ENCODE measurements around the gene MARCHF5.

Gene MARCHF5

GRCh38 chr10:92290837-92291615 lies at the start of gene MARCHF5, which contains the start of gene CPEB3:
Gene MARCHF5, plus strand, starts transcription at chr10:92291167. Its CDS starts 328 bp downstream, at chr10:92291495.
Gene CPEB3, minus strand, starts transcription at chr10:92291078. Its CDS starts 50,728 bp downstream, at chr10:92240350.
- DNase-seq = peak; percentile 93

- no peak for DNase-seq
Observed at GRCh38 chr10:92241501-92241900, 49.5 kb upstream of the MARCHF5 start.

- no peak for DNase-seq
Observed at GRCh38 chr10:92242380-92242779, 48.6 kb upstream of the MARCHF5 start.

- peak; percentile 57 for DNase-seq
Observed at GRCh38 chr10:92242910-92243671, 47.9 kb upstream of the MARCHF5 start.

GRCh38 chr10:92244796-92245195 lies 46.2 kb upstream of the MARCHF5 start:
- no peak for DNase-seq

GRCh38 chr10:92248566-92248965 lies 42.4 kb upstream of the MARCHF5 start:
- DNase-seq = no peak

GRCh38 chr10:92263396-92263795 lies 27.6 kb upstream of the MARCHF5 start:
- no peak for DNase-seq

GRCh38 chr10:92264249-92264648 lies 26.7 kb upstream of the MARCHF5 start:
- no peak for DNase-seq

GRCh38 chr10:92265687-92266258 lies 25.2 kb upstream of the MARCHF5 start:
- no peak for DNase-seq

GRCh38 chr10:92267343-92267742 lies 23.6 kb upstream of the MARCHF5 start:
- DNase-seq = no peak

- DNase-seq = no peak
Observed at GRCh38 chr10:92268748-92269147, 22.2 kb upstream of the MARCHF5 start.

- no peak for DNase-seq
Observed at GRCh38 chr10:92274071-92274470, 16.9 kb upstream of the MARCHF5 start.

GRCh38 chr10:92278996-92279696 lies 11.8 kb upstream of the MARCHF5 start:
- DNase-seq = no peak

- DNase-seq = no peak
Observed at GRCh38 chr10:92284112-92284704, 6.8 kb upstream of the MARCHF5 start.

- no peak for DNase-seq
Observed at GRCh38 chr10:92290076-92290836, 711 bp upstream of the MARCHF5 start.

GRCh38 chr10:92291616-92291865 lies 574 bp downstream of the MARCHF5 start:
- no peak for DNase-seq

GRCh38 chr10:92291921-92292845 lies 1.2 kb downstream of the MARCHF5 start:
- DNase-seq = peak; percentile 68

GRCh38 chr10:92298487-92298886 lies 7.5 kb downstream of the MARCHF5 start:
- no peak for DNase-seq

- DNase-seq = no peak
Observed at GRCh38 chr10:92303096-92303495, 12.1 kb downstream of the MARCHF5 start.

- DNase-seq = no peak
Observed at GRCh38 chr10:92304061-92304460, 13.1 kb downstream of the MARCHF5 start.
